ENCODE measurements around the gene GDI1.

The GDI1 gene

GRCh38 chrX:154412468-154412867 is 24.5 kb upstream of the GDI1 start:
- DNase-seq (ENCODE audit: low read depth), result peak; percentile 20
- H3K4me3 ChIP-seq (ENCODE audit: low read length), result peak overlapping the region; percentile 51
- TF ChIP-seq, protein P1, sequence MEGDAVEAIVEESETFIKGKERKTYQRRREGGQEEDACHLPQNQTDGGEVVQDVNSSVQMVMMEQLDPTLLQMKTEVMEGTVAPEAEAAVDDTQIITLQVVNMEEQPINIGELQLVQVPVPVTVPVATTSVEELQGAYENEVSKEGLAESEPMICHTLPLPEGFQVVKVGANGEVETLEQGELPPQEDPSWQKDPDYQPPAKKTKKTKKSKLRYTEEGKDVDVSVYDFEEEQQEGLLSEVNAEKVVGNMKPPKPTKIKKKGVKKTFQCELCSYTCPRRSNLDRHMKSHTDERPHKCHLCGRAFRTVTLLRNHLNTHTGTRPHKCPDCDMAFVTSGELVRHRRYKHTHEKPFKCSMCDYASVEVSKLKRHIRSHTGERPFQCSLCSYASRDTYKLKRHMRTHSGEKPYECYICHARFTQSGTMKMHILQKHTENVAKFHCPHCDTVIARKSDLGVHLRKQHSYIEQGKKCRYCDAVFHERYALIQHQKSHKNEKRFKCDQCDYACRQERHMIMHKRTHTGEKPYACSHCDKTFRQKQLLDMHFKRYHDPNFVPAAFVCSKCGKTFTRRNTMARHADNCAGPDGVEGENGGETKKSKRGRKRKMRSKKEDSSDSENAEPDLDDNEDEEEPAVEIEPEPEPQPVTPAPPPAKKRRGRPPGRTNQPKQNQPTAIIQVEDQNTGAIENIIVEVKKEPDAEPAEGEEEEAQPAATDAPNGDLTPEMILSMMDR (IDR thresholded peaks at IDR 0.05; ENCODE audit: insufficient read depth, low read depth, low read length, missing control alignments), result no peak

DNA sequence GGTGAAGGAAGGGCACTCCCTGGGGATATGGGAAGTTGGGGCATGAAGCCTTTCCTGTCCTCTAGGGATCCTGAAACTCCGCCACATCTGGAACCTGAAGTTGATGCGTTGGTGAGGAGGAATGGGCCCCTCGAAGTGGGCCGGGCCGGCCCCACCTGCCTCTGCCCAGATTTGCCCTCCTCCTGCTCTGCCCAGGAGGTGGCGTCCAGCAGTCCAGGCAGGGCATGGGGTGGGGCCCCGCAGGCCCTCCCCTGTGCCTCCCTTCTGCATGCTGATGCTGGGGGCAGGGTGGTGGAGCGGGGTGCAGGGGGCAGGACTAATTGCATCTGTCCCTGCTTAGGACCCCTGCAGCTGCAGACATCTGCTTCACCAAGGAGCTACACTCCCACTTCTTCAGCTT is 23.8 kb upstream of the GDI1 start:
- no peak overlapping the region for H3K4me3 ChIP-seq (ENCODE audit: low read length)
- TF ChIP-seq, protein P1 (IDR thresholded peaks at IDR 0.05; ENCODE audit: insufficient read depth, low read depth, low read length, missing control alignments), result no peak
- no peak for DNase-seq (ENCODE audit: low read depth)

DNA sequence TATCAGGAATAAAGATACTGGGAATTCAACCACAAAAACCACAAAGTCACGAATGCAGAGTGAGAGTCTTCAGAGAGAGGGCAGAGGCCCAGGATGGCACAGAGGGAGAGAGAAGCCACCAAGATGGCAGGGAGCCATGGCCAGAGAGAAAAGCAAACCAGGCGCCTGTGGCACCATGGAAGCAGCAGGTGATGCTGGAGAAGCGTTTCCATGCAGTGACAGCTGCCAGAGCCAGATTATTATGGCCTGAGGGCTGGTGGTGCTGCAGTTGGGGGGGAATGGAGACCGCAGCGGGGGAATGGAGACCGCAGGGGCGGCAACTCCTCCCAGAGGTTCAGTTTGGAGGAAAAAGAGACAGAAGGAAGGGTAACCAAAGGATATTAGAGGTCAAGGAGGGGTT is 19.8 kb upstream of the GDI1 start:
- TF ChIP-seq, protein P1 (IDR thresholded peaks at IDR 0.05; ENCODE audit: insufficient read depth, low read depth, low read length, missing control alignments), result no peak
- no peak for DNase-seq (ENCODE audit: low read depth)
- H3K4me3 ChIP-seq (ENCODE audit: low read length), result no peak overlapping the region

- H3K4me3 ChIP-seq (ENCODE audit: low read length), result no peak overlapping the region
- TF ChIP-seq, protein P1 (IDR thresholded peaks at IDR 0.05; ENCODE audit: insufficient read depth, low read depth, low read length, missing control alignments), result no peak
- DNase-seq (ENCODE audit: low read depth), result no peak
Observed at GRCh38 chrX:154419189-154419588, 17.8 kb upstream of the GDI1 start.

DNA sequence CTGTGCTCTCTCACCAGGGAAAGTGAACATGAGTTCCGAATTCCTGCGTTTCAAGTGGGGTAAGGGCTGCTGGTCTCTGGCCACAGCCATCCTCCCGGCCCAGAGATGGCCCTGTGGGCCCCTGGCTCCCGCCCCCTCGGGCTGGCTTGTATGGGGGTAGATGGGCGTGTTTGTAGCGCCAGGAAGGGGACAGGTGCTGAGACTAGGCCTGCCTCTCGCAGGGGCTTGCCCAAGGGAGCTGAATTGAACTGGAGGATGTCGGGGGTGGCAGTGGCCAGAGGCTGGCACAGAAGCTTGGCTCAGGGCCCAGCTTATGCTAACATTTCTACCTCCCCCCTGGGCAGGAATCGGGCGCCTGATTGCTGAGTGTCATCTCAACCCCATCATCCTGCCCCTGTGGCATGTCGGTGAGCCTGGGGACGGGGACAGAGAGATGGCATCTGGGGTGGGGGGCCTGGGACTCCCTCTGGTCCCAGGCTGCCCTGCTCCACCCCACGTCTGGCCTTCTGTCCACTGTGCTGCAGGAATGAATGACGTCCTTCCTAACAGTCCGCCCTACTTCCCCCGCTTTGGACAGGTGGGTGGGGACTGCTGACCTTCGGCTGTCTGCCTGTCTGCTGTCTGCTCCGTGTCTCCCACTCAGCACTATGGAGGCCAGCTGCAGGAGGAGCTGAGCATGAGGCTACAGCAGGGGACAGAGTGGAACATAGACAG is 17.1 kb upstream of the GDI1 start:
- H3K4me3 ChIP-seq (ENCODE audit: low read length), result no peak overlapping the region
- TF ChIP-seq, protein P1 (IDR thresholded peaks at IDR 0.05; ENCODE audit: insufficient read depth, low read depth, low read length, missing control alignments), result no peak
- DNase-seq (ENCODE audit: low read depth), result no peak

DNA sequence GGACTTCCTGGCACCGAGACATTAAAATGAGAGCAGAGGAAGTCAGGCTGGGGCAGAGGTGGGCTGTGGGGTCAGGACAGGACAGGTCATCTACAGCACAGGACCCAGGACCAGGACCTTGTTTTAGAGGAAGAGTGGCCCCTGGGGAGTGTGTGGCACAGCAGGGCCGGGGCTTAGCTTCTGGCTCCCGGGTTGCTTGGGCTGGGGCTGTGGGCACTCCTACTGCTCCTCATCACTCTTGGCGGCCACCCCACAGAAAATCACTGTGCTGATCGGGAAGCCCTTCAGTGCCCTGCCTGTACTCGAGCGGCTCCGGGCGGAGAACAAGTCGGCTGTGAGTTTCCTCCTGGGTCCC is 16.6 kb upstream of the GDI1 start:
- no peak overlapping the region for H3K4me3 ChIP-seq (ENCODE audit: low read length)
- no peak for DNase-seq (ENCODE audit: low read depth)
- TF ChIP-seq, protein P1 (IDR thresholded peaks at IDR 0.05; ENCODE audit: insufficient read depth, low read depth, low read length, missing control alignments), result no peak
